Activated CD4-positive, alpha-beta T cell treated with anti-CD3 and anti-CD28 coated beads for 36 hours (primary cell): Measurements from ENCODE around the gene PRR15. TPM values are rescaled to one million over a fixed set of nuclear protein-coding genes. Genes with fewer than 3 reads are reported as not detected.

Experiments
- ATAC-seq: fragments of 200-7000 bp; cut with Tn5 transposase; one replicate; pipeline ENCODE4 v1.10.0; 2021; ENCODE audit warnings: mild to moderate bottlenecking, moderate library complexity
- CTCF ChIA-PET: fragments of 350-600 bp; sonication (Branson Sonifier 250); formaldehyde crosslinking; loops from one replicate; lab custom pipeline; 2021; ENCODE audit warnings: antibody characterized with exemption; lab: Charles Lee
- POLR2A ChIA-PET: fragments of 350-600 bp; sonication (Branson Sonifier 250); formaldehyde crosslinking; loops from one replicate; lab custom pipeline; 2021; ENCODE audit warnings: antibody characterized with exemption, inconsistent platforms; lab: Charles Lee
- DNase-seq: peaks from one replicate; pipeline ENCODE4 v3.0.0-alpha.2; 2020
- H3K27ac Mint-ChIP-seq: one replicate; pipeline ENCODE4 v1.8.0; 2021; ENCODE audit warnings: mixed read lengths
- H3K27me3 Mint-ChIP-seq: one replicate; pipeline ENCODE4 v1.8.0; 2021; ENCODE audit warnings: mixed read lengths
- H3K36me3 Mint-ChIP-seq: one replicate; pipeline ENCODE4 v1.8.0; 2021; ENCODE audit warnings: low read depth, mixed read lengths
- H3K4me1 Mint-ChIP-seq: one replicate; pipeline ENCODE4 v1.8.0; 2021; ENCODE audit warnings: mixed read lengths
- H3K4me3 Mint-ChIP-seq: one replicate; pipeline ENCODE4 v1.8.0; 2021; ENCODE audit warnings: mild to moderate bottlenecking, moderate library complexity, mixed read lengths
- H3K9me3 Mint-ChIP-seq: one replicate; pipeline ENCODE4 v1.8.0; 2021; ENCODE audit warnings: low read depth, mixed read lengths
- intact Hi-C, 2 experiments: fragments of 100-400 bp; cut with DNase I in 1 of 2; cut with micrococcal nuclease in 1 of 2; formaldehyde crosslinking; loops; one replicate each; pipeline versions ENCODE4 v1.14.2 to v1.15.1; 2022 to 2024; cut with DNase I, micrococcal nuclease
- total RNA-seq, 2 experiments: library from RNA; stranded (reverse); gene quantifications; one replicate each; pipeline ENCODE4 v1.2.3, GENCODE V29; 2021

PRR15 gene
- total RNA-seq, 2 experiments from 2014 or later: not detected

GRCh38 chr7:29555061-29555460 is 8.6 kb upstream of the PRR15 start:
- no peaks in the 10 kb centered on the region for H3K36me3 Mint-ChIP-seq
- ChIA-PET CTCF (no interaction called here), POLR2A (no interaction called here)
- intact Hi-C loops: no loop called here
- H3K27ac Mint-ChIP-seq: no peak overlapping the region
- ATAC-seq (no peak), DNase-seq (no peak)
- H3K4me3 Mint-ChIP-seq: no peak overlapping the region
- no peaks in the 10 kb centered on the region for H3K4me1 Mint-ChIP-seq
- peaks cover 31% of the 10 kb centered on the region for H3K27me3 Mint-ChIP-seq
- no peaks in the 10 kb centered on the region for H3K9me3 Mint-ChIP-seq

GRCh38 chr7:29556405-29557195 is 7.0 kb upstream of the PRR15 start:
- ChIA-PET POLR2A (no interaction called here), CTCF (no interaction called here)
- no peak overlapping the region for H3K27ac Mint-ChIP-seq
- ATAC-seq: no peak
- no peaks in the 10 kb centered on the region for H3K4me1 Mint-ChIP-seq
- no peaks in the 10 kb centered on the region for H3K9me3 Mint-ChIP-seq
- no peak for DNase-seq
- intact Hi-C loops: no loop called here
- H3K4me3 Mint-ChIP-seq: no peak overlapping the region
- no peaks in the 10 kb centered on the region for H3K36me3 Mint-ChIP-seq
- H3K27me3 Mint-ChIP-seq: peaks cover 38% of the 10 kb centered on the region

GRCh38 chr7:29557954-29558353 is 5.7 kb upstream of the PRR15 start:
- Mint-ChIP-seq H3K27ac (no peak overlapping the region), H3K4me1 (no peaks in the 10 kb centered on the region), H3K27me3 (peaks cover 42% of the 10 kb centered on the region), H3K4me3 (no peak overlapping the region), H3K9me3 (no peaks in the 10 kb centered on the region), H3K36me3 (no peaks in the 10 kb centered on the region)
- DNase-seq (no peak), ATAC-seq (no peak)
- intact Hi-C loops: no loop called here
- ChIA-PET CTCF (no interaction called here), POLR2A (no interaction called here)

GRCh38 chr7:29561271-29561670 is 2.4 kb upstream of the PRR15 start:
- peaks cover 55% of the 10 kb centered on the region for H3K27me3 Mint-ChIP-seq
- POLR2A ChIA-PET: no interaction called here
- intact Hi-C loops: loop anchor here in 1 of 2 experiments (10.0 kb wide), 1 partner anchor 606 kb away; the partner anchor contains the start of gene TRIL
- ATAC-seq (no peak), DNase-seq (no peak)
- no peak overlapping the region for H3K4me3 Mint-ChIP-seq
- peaks cover 15% of the 10 kb centered on the region for H3K4me1 Mint-ChIP-seq
- no peaks in the 10 kb centered on the region for H3K36me3 Mint-ChIP-seq
- no peak overlapping the region for H3K27ac Mint-ChIP-seq
- CTCF ChIA-PET: interaction anchor here (1.8 kb wide), 1 partner anchor 9 kb away, joined by 7 read pairs; no protein-coding TSS in a partner anchor
- H3K9me3 Mint-ChIP-seq: no peaks in the 10 kb centered on the region

- intact Hi-C loops: loop anchor here in 1 of 2 experiments (10.0 kb wide), 1 partner anchor 608 kb away; the partner anchor contains the start of gene TRIL
- Mint-ChIP-seq H3K4me1 (peaks cover 15% of the 10 kb centered on the region), H3K36me3 (no peaks in the 10 kb centered on the region), H3K4me3 (no peak overlapping the region), H3K27me3 (peaks cover 60% of the 10 kb centered on the region), H3K27ac (no peak overlapping the region), H3K9me3 (no peaks in the 10 kb centered on the region)
- ATAC-seq: no peak
- DNase-seq: no peak
- ChIA-PET CTCF (interaction anchor here (1.8 kb wide), 1 partner anchor 10 kb away, joined by 7 read pairs; no protein-coding TSS in a partner anchor), POLR2A (no interaction called here)
These were observed 1.3 kb upstream of the PRR15 start for GRCh38 chr7:29562307-29562706.

GRCh38 chr7:29564496-29565223 is 1.0 kb downstream of the PRR15 start:
- intact Hi-C loops: loop anchor here in 1 of 2 experiments (10.0 kb wide), 1 partner anchor 610 kb away; the partner anchor contains the start of gene TRIL

GRCh38 chr7:29565224-29565630 is 1.6 kb downstream of the PRR15 start:
- Mint-ChIP-seq H3K4me3 (peak overlapping the region; percentile 70), H3K27ac (no peak overlapping the region), H3K36me3 (no peaks in the 10 kb centered on the region), H3K27me3 (peaks cover 63% of the 10 kb centered on the region), H3K9me3 (no peaks in the 10 kb centered on the region), H3K4me1 (peaks cover 15% of the 10 kb centered on the region)
- intact Hi-C loops: loop anchor here in 1 of 2 experiments (10.0 kb wide), 1 partner anchor 610 kb away; the partner anchor contains the start of gene TRIL
- ATAC-seq (no peak), DNase-seq (no peak)
- CTCF ChIA-PET: no interaction called here
- POLR2A ChIA-PET: no interaction called here

More at GRCh38 chr7:29564496-29565223, 1.0 kb downstream of the PRR15 start:
- Mint-ChIP-seq H3K27ac (no peak overlapping the region), H3K4me1 (peaks cover 15% of the 10 kb centered on the region), H3K36me3 (no peaks in the 10 kb centered on the region), H3K27me3 (peaks cover 63% of the 10 kb centered on the region), H3K4me3 (peak overlapping the region; percentile 70), H3K9me3 (no peaks in the 10 kb centered on the region)
- peak; percentile 16 for DNase-seq
- ATAC-seq: no peak
- ChIA-PET CTCF (no interaction called here), POLR2A (no interaction called here)

GRCh38 chr7:29565634-29565981 is 2.0 kb downstream of the PRR15 start:
- H3K36me3 Mint-ChIP-seq: no peaks in the 10 kb centered on the region
- CTCF ChIA-PET: no interaction called here
- no peak for ATAC-seq
- intact Hi-C loops: loop anchor here in 1 of 2 experiments (10.0 kb wide), 1 partner anchor 611 kb away; the partner anchor contains the start of gene TRIL
- peaks cover 64% of the 10 kb centered on the region for H3K27me3 Mint-ChIP-seq
- H3K9me3 Mint-ChIP-seq: no peaks in the 10 kb centered on the region
- peak overlapping the region; percentile 70 for H3K4me3 Mint-ChIP-seq
- H3K27ac Mint-ChIP-seq: no peak overlapping the region
- H3K4me1 Mint-ChIP-seq: peaks cover 15% of the 10 kb centered on the region
- DNase-seq: no peak
- POLR2A ChIA-PET: no interaction called here

- Mint-ChIP-seq H3K9me3 (no peaks in the 10 kb centered on the region), H3K27ac (no peak overlapping the region), H3K27me3 (peaks cover 65% of the 10 kb centered on the region), H3K4me1 (peaks cover 15% of the 10 kb centered on the region), H3K4me3 (peak overlapping the region; percentile 38), H3K36me3 (no peaks in the 10 kb centered on the region)
- DNase-seq (peak; percentile 13), ATAC-seq (peak; percentile 19)
- ChIA-PET CTCF (interaction anchor here (0.5 to 0.6 kb wide), 3 partner anchors 299 to 388 kb away, joined by 3 read pairs; no protein-coding TSS in a partner anchor), POLR2A (no interaction called here)
- intact Hi-C loops: loop anchor here in 1 of 2 experiments (10.0 kb wide), 1 partner anchor 611 kb away; the partner anchor contains the start of gene TRIL
These were observed 2.5 kb downstream of the PRR15 start for GRCh38 chr7:29565982-29566746.

- Mint-ChIP-seq H3K4me3 (no peak overlapping the region), H3K36me3 (no peaks in the 10 kb centered on the region), H3K27ac (no peak overlapping the region), H3K4me1 (peaks cover 15% of the 10 kb centered on the region), H3K9me3 (no peaks in the 10 kb centered on the region), H3K27me3 (peaks cover 61% of the 10 kb centered on the region)
- ChIA-PET CTCF (no interaction called here), POLR2A (no interaction called here)
- ATAC-seq (no peak), DNase-seq (no peak)
- intact Hi-C loops: loop anchor here in 1 of 2 experiments (10.0 kb wide), 1 partner anchor 612 kb away; the partner anchor contains the start of gene TRIL
These were observed 3.5 kb downstream of the PRR15 start for GRCh38 chr7:29567174-29567573.

- Mint-ChIP-seq H3K4me3 (no peak overlapping the region), H3K27ac (no peak overlapping the region), H3K27me3 (peaks cover 54% of the 10 kb centered on the region), H3K9me3 (no peaks in the 10 kb centered on the region), H3K36me3 (no peaks in the 10 kb centered on the region), H3K4me1 (peaks cover 11% of the 10 kb centered on the region)
- no peak for DNase-seq
- CTCF ChIA-PET: no interaction called here
- POLR2A ChIA-PET: no interaction called here
- intact Hi-C loops: loop anchor here in 1 of 2 experiments (10.0 kb wide), 1 partner anchor 615 kb away; the partner anchor contains the start of gene TRIL
- no peak for ATAC-seq
These were observed 6.0 kb downstream of the PRR15 start for GRCh38 chr7:29569648-29570047.
